Measurements from ENCODE around the gene DOK7.

DOK7 gene

DNA sequence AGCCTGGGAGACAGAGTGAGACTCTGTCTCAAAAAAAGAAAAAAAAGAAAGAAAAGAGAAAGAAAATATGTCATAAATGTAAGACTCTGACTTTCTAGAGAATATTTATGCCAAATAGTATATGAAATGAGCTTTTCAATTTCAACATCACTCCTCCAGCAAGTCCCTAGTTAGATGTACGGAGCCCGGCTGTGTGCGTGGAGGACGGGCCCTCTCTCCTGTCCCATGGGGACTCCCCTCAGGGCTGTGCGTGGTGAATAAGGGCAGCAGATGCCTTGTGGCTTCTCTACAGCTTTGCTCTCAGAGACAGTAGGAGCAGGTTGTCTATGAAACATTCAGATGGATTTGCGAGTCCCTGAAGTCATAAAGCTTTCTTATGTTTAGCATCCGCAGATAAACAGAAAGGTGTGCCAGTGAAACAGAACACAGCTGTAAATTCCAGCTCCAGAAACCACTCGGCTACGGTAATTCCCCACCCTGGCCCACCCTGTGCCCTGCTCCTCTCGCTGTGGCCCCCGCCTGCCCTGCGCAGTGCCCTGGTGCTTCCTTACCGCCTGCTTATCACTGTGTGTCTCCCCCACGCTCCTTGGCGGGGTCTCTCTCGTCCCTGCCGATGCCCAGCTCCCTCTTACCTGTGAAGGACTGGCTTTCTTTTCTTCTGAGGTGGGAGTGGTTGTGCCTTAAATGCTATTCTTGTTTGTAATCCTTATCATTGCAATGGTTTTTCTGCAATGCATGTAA is 35.2 kb upstream of the DOK7 start:
- DNase-seq (ENCODE audit: low read depth), result no peak

- no peak for DNase-seq (ENCODE audit: low read depth)
Measured at GRCh38 chr4:3429651-3430050, 33.5 kb upstream of the DOK7 start.

DNA sequence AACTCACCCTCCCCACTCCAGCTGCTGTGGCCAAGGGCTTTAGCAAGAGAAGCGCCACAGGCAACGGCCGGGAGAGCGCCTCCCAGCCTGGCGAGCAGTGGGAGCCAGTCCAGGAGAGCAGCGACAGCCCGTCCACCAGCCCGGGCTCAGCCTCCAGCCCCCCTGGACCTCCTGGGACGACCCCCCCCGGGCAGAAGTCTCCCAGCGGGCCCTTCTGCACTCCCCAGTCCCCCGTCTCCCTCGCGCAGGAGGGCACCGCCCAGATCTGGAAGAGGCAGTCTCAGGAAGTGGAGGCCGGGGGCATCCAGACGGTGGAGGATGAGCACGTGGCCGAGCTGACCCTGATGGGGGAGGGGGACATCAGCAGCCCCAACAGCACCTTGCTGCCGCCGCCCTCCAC is 32.6 kb upstream of the DOK7 start:
- DNase-seq (ENCODE audit: low read depth), result no peak

- DNase-seq (ENCODE audit: low read depth), result no peak
Measured at GRCh38 chr4:3431446-3431993, 31.6 kb upstream of the DOK7 start.

GRCh38 chr4:3432381-3432790 is 30.7 kb upstream of the DOK7 start:
- DNase-seq (ENCODE audit: low read depth), result no peak

DNA sequence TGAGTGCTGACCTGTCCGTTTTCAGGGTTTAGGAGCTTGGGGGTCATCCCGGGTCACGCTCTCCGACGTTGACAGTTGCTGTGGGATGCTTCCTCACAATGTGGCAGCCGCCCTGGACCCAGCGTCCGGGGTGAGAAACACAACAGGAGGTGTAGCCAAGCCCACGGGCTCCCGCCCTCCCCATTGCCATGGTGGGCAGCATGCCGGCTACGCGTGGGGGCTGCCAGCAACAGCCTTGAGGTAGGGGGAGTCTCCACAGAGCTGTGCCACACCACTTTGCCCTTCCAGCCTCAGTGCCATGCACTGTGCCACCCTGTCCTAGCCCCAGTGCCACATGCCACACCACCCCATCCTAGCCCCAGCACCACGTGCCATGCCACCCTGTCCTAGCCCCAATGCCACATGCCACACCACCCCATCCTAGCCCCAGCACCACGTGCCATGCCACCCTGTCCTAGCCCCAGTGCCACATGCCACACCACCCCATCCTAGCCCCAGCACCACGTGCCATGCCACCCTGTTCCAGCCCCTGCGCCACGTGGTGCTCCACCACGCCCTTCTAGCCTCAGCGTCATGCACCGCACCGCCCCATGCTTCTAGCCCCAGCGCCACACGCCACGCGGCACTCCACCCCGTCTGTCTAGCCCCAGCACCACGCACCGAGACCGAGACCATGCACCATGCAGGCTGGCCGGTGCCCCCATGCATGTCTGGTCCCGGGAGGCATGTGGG is 29.8 kb upstream of the DOK7 start:
- DNase-seq (ENCODE audit: low read depth), result no peak

DNA sequence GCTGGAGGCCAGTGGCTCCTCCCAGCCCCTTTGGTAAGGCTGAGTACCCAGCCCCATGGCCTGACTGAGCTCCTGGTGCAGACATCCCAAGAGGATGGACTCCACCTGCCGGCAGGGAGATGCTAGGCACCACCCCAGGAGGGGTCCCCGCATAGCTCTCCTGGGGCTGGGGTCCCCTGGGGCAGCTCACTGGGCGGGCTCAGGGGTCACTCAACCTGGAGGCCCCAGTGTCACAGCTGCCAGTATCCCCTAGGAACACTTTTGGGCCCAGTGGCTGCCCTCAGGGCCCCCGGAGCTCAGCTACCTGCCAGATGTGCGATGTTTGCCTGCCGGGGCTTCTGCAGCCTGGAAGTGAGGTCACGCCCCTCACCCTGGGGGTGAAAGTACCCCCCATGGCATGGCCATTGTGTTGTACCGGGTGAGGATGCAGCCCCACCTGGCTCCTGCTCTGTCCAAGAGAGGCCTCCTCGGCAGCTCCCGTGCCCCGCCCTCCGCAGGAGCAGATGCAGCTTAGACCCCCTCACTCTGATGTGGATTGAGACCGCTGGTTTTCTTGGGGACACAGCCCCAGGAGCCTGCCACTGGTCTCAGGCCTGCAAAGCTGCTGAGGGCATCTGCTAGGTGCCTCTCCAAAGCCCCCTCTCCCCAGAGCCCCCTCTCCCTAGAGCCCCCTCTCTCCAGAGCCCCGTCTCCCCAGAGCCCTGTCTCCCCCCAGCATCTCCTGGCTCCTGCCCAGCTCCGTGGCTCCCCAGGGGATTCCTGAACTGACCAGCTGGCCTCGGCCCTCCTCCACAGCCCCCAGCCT is 28.0 kb upstream of the DOK7 start:
- no peak for DNase-seq (ENCODE audit: low read depth)

GRCh38 chr4:3435686-3435956 is 27.5 kb upstream of the DOK7 start:
- DNase-seq (ENCODE audit: low read depth), result no peak

DNA sequence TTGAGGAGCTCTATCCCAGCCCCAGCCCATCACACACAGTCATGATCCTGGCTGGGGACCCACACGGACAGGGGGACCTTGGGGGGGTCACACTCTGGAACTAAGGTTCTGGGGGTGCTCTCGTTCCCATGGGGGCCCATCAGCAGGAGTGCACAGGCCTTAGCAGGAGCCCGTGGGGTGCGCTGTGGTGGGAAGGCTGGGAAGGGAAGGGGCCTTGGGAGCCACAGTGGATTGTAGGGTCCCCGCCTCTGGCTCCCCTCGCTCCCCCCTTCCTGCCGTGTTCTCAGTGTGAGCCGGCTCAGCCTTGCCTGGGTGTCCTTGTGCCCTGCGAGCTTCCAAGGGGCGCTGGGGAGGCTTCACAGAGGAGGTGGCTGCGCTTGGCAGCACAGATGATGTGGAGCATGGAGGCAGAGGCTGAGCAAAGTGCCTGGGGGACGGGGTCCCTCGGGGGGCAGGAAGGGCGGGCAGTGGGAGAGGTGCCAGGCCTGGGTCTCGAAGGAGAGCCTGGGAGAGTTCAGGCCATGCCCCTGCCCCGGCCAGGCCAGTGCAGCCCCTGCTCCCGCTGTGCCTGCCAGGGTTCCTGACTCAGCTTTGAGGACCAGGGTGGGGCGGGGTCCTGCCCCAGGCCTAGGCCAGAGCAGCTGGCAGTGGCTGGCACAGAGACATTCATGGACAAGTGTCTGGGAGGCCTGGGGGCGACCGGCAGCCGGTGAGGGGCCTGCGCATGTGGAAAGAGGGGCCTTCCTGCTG is 26.9 kb upstream of the DOK7 start:
- no peak for DNase-seq (ENCODE audit: low read depth)

- DNase-seq (ENCODE audit: low read depth), result no peak
Measured at GRCh38 chr4:3436798-3437581, 26.1 kb upstream of the DOK7 start.

GRCh38 chr4:3437582-3437936 is 25.5 kb upstream of the DOK7 start:
- no peak for DNase-seq (ENCODE audit: low read depth)

- no peak for DNase-seq (ENCODE audit: low read depth)
Measured at GRCh38 chr4:3437998-3438846, 24.9 kb upstream of the DOK7 start.

GRCh38 chr4:3438847-3439180 is 24.3 kb upstream of the DOK7 start:
- DNase-seq (ENCODE audit: low read depth), result no peak

DNA sequence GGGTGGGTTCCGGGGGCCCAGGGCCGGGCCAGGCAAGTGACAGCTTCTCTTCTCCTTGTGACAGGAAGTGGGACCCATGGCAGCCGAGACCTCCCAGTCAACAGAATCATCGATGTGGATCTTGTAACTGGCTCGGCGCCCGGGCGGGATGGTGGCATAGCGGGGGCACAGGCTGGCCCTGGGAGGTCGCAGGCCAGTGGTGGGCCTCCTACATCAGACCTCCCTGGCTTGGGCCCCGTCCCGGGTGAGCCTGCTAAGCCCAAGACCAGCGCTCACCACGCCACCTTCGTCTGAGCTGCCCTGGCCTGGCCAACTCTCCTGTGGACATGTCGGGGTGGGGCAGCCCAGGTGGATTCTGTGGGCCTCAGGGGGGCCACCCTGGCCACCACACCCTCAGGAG is 23.7 kb upstream of the DOK7 start:
- DNase-seq (ENCODE audit: low read depth), result no peak

GRCh38 chr4:3440011-3440410 is 23.1 kb upstream of the DOK7 start:
- no peak for DNase-seq (ENCODE audit: low read depth)

DNA sequence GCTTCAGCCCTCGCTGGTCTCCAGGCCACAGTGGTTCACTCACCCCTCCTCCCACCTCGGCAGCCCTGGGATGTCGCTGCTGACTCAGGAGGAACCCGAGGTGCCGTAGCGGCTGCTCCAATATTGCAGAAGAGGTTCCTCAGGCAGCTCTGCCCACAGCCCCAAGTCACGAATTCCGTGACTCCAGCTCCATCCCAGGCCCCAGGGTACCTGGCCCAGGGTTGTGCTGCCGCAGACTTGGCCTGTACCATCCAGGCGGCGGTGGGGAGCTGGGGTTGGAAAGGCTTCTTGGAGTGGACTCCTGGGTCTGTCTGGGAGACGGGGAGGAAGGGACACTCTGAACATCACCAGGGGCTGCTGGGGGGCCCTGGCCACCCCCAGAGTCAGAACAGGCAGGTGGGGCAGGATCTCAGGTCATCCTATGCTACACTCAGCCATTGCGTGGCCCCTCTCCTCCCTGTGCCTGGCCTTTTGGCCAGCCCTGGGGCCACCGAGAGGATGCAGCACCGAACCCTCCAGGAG is 22.1 kb upstream of the DOK7 start:
- DNase-seq (ENCODE audit: low read depth), result no peak

DNA sequence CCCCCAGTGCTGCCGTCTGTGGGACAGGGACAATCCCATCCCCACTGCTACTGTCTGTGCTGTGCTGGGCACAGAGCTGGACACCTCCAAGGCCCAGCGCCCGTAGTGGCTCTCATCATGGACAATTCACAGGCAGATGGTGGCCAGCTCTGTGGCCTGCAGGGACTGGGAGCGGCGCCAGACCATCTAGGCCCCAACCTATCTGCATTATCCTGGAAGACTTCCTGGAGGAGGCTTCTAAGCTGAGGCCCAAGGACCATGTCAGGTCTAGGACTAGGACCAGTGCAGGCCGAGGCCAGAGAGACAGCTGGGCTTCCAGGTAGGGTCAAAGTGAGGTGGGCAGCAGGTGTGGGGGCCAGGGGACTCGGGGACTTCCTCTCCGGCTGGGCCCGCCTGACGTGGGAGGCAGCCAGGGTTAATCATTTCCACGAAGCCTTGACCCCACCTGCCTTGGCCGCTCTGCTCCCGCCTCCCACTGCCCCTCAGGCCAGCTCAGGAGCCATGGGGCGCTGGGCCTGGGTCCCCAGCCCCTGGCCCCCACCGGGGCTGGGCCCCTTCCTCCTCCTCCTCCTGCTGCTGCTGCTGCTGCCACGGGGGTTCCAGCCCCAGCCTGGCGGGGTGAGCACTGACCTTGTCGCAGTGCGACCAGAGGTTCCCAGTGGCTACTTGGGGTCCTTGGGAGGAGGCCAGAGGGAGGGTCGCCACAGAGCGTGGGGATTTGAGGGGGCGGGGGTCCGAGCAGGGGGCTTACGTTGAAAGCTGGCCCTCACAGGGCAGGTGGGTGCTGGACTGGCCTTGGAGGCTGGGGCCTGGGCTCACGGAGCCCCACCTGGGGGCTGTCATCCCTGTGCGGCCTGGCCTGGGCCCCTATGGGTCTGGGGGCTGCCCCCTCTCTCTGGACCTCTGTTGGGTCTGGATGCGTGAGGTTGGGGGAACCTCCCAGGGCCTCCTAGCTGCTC is 21.3 kb upstream of the DOK7 start, which contains the start of gene HGFAC:
HGFAC (plus strand) TSS at position 468 of the 959 bp plus-strand sequence; CDS start at position 502, 34 bp downstream.
- no peak for DNase-seq (ENCODE audit: low read depth)

- DNase-seq (ENCODE audit: low read depth), result no peak
Measured at GRCh38 chr4:3442460-3442958, 20.6 kb upstream of the DOK7 start.
